ENCODE results near the gene IQCK.
"Not testable (repeated sequence)": the region's sequence is repeated elsewhere in the genome, so short reads cannot be mapped to it uniquely, and the experiment has no call there.

The IQCK gene

DNA sequence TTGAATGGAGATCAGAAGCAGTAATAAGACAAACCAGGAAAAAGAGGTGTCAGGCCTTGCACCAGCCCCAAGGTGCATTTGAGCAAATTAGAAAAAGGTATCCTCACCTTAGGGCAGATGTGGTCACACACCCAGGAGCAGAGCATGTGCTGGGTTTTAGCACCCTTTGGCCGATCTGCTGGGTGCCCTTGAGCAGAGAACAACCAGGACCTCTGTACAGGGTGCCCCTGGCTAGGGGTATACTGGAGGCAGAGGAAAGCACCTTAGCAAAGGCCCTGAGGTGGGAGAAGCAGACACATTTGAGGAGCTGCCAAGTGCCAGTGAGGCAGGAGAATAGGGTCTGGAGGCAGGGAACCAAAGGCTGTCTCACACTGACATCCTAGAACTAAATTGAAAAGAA, 67.0 kb downstream of the IQCK start:
- in situ Hi-C loops (cut with MboI; ENCODE audit: low sequenced_read_pairs) = no loop called here

DNA sequence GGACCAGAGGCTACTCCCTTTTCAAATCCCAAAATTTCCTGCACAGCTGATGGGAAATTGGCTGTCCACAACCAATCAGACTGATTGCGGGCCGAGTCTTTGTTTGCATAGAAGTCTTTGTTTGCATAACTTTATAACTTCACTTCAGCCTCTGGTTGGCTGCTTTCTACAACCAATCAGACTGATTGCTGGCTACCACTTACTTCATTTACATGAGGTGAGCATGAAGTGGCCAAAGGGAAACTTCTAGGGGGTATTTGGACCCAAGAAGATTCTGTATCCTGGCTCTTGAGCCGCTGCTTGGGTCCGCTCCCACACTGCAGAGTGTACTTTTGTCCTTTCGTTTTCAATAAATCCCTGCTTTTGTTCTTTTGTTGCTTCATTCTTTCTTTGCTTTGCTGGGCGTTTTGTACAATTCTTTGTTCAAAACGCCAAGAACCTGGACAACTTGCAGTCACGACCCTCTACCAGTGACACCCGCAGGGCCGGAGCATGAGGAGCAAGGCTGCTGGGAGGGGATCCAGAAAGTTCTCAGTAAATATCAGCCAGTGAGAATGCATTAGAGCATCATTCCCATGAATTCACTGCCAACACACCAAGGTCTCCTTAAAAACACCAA, 67.5 kb downstream of the IQCK start:
- in situ Hi-C loops (cut with MboI; ENCODE audit: low sequenced_read_pairs) = no loop called here

DNA sequence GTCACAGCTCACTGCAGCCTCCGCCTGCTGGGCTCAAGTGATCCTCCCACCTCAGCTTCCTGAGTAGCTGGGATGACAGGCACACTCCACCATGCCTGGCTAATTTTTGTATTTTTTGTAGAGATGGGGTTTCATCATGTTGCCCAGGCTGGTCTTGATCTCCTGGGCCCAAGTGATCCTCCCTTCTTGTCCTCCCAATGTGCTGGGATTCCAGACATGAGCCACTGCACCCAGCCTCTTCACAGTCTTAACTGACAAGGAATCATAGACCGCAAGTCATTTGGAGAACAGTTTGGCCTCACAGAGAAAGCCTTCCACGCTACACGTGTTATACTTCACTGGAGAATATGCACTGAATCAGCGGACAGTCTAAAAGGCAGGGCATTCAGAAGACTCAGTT, 83.3 kb downstream of the IQCK start:
- in situ Hi-C loops (cut with MboI; ENCODE audit: low sequenced_read_pairs) = not testable (repeated sequence)

DNA sequence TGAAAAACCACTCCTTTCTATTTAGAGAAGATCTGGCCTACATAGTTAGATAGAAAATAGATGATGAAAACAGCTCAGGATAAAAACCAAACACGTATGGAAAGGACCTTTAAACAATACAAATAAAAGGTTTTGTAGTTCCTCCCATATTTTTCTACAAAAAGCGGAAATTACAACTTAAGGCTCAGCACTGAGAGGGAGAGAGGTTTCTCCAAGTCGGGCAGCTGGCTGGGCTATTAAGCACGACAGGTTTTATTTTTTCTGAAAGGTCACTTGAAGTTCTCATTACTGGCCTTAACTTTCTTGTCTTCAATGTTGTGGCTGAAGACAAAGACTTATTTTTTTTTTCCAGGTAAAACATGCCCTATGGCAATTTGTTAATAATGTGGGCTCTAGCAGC, 83.8 kb downstream of the IQCK start:
- in situ Hi-C loops (cut with MboI; ENCODE audit: low sequenced_read_pairs) = not testable (repeated sequence)

DNA sequence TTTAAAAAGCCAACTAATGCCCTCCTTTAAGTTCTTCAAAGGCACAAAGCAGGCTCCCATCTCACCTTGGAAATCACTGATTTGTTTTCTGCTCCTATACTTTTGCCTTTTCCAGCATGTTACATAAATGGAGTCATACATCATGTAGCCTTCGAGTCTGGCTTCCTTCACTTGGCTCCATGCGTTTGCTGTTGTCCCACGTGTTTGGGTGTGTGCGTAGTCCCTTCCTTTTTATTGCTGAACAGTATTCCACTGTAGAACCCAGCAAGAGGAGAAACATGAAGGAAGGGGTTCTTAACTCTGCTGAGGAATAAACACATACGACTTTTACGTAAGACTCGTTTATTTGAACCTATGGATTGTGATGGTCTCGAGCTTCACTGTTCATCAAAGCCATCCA, 84.5 kb downstream of the IQCK start:
- in situ Hi-C loops (cut with MboI; ENCODE audit: low sequenced_read_pairs) = no loop called here

DNA sequence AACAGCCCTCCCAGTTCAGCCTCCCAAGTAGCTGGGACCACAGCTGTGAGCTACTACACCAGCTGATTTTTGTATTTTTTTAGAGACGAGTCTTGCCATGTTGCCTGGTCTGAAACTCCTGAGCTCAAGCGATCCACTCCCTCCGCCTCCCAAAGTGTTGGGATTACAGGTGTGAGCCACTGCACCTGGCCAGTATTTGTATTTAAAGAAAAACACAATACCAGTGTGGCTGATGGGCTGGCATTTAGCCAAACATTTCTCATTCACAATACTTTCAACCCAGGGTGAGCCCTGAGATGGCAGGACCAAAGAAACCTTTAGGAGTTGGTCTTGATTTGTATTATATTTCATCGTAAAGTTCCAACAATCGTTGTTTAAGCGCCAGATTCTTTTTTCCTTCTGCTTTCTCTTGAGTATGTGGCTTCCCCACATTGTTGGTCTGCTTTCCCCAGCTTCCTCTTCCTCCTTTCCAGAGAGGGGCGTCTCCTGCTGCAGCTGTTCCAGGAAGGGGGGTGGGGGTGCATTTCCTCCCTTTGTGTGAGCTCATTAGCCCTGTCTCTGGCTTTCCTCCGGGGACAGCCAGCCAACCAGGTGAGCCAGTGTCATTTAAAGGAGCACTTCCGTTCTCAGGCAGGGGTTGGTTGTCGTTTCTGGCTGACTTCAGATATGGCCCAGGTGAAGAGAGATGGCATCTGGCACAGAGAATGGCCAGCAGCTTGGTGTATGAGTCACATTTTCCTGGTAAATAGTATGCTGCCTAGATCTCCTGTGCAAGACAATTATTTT, 86.7 kb downstream of the IQCK start:
- in situ Hi-C loops (cut with MboI; ENCODE audit: low sequenced_read_pairs) = no loop called here

DNA sequence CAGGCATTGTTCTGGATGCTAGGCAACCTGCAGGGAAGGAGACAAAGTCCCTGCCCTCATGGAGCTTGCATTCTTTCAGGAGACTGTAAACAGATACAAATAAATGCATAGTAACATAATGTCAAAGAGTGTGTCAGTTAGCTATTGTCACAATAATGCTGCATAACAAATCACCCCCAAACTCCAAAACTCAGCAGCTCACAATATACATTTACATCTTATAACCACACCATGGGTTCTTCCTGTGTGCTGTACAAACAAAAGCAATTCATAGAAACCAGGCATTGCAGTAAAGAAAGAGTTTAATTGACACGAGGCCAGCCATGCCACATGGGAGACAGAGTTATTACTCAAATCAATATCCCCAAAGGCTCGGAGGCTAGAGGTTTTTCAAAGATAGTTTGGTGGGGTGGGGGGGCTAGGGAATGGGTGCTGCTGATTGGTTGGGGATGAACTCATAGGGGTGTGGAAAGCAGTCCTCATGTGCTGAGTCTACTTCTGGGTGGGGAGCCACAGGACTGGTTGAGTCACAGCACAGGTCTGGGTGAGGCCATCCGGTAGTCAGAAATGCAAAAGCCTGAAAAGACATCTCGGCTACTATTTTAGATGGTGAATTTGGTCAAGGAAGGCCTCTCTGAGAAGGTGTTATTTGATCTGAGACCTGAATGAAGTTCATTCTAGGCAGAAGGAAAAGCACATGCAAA, 87.5 kb downstream of the IQCK start:
- in situ Hi-C loops (cut with MboI; ENCODE audit: low sequenced_read_pairs) = no loop called here

DNA sequence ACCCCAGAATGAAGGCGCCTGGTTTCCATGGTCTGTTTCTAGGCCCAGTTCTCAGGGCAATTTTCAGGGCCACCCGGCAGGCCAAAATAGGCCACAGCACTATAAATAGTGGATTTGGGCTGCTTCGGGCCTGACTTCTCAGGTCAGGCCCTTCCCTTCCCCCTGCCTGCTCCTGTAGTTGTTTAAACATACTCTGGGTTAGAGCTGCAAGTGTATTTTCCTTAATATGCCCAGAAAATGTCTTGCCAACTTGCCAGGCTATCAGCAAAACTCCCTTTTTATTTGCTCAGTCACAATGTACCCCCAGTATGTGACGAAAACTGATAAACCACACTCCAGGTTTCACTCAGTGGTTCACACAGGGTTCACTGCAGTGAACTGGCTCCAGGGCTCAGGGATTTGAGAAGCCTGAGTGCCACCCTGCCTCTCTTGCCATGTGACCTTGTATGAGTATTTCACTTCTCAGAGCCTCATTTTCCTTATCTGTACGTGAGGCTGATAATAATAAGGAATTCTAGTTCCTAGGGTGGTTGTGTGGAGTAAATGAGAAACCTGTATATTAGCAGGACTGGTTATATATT, 90.1 kb downstream of the IQCK start:
- in situ Hi-C loops (cut with MboI; ENCODE audit: low sequenced_read_pairs) = no loop called here

DNA sequence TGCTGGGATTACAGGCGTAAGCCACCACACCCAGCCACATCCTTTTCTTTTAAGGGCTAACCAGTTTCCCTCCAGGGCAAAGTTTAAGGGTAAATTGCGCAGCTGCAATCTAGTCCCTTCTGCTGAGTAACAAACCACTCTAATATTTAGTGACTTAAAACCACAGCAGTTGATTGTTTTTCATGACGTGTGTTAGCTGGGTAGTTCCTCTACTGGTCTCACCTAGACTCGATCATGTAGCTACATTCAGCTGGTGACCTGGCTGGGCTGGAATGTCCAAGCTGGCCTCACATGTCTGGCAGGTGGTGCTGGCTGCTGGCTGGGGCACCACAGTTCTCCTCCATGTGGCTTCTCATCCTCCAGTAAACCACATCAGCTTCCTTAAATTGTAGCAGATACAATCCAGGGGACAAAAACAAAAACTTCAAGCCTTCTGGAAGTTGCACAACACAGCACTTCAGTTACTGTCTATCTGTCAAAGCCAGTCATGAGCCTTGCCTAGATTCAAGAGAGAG, 91.1 kb downstream of the IQCK start:
- in situ Hi-C loops (cut with MboI; ENCODE audit: low sequenced_read_pairs) = no loop called here

DNA sequence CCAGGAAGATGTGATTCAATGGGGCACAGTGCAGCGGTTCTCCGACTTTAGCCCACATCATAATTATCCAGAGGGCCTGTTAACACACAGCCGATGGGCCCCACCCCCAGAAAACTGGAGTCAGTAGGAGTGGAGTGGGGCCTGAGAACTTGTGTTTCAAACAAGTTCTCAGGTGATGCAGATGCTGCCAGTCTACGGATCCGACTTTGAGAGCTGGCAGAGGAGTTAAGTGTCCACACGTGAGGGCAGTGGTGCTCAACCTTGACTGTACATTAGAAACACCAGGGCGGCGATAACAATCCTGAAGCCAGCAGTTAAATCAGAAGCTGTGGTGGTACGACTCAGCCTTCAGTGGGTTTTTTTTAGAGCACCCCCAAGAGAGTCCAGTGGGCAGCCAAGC, 91.6 kb downstream of the IQCK start:
- in situ Hi-C loops (cut with MboI; ENCODE audit: low sequenced_read_pairs) = no loop called here

DNA sequence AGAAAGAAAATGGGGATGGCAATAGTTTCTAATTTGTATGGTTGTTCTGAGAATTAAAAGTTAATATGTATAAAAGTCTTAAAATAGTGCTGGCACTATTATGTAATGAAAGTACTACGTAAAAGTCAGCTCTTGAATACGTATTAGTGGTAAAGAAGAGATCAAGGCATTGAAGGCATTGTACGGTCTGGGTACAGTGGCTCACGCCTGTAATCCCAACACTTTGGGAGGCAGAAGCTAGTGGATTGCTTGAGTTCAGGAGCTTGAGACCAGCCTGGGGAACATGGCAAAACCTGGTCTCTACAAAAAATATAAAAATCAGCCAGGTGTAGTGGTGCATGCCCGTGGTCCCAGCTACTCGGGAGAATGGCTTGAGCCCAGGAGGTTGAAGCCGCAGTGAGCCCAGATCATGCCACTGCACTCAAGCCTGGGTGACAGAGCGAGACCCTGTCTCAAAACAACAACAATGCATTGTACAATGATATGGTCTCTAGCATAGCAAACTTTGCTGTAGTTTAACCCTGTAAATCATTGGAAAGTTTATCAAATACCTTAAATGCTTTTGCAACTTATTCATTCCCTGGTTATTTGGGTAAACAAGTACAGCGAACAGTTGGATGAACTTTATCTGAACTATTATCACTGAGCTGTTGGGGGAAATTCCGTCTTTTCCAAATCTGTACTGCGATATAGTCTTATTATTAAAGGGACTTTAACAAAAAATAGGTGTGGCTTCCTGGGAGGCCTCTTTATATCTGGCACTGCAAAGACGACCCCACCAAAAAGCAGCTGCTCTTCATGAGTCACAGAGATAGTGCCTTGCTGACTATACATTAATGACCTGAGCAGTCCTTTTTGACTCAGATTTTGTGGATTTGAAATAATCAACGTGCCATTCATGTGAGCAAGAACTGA, 93.0 kb downstream of the IQCK start:
- in situ Hi-C loops (cut with MboI; ENCODE audit: low sequenced_read_pairs) = no loop called here

DNA sequence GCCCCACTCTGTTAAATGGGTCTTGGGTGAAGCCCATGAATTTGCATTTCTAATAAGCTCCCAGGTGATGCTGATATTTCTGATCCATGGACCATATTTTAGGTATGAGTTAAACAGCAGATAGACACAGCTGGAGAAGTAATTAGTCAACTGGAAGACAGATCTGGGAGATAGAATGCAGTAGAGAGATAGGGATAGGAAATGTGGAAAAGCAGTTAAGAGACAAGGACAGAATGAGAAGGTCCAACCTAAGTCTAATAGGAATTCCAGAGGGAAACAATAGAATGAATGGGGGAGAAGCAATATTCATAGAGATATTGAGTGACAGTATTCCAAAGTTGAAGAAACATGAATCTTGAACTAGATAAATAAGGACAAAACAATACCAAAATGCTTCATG, 94.9 kb downstream of the IQCK start:
- in situ Hi-C loops (cut with MboI; ENCODE audit: low sequenced_read_pairs) = no loop called here

DNA sequence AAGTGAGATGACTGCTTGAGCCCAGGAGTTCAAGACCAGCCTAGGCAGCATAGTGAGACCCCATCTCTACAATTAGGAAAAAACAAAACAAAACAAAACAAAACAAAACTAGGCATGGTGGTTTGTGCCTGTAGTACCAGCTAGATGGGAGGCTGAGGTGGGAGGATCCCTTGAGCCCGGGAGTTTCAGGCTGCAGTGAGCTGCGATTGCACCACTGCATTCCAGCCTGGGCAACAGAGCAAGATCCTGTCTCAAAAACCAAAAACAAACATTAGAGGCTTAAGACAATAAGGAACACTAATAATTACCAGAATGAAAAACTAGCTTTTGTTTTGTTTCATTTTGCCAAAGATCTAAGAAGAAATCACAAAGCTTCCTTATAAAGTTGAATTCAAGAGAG, 97.3 kb downstream of the IQCK start:
- in situ Hi-C loops (cut with MboI; ENCODE audit: low sequenced_read_pairs) = no loop called here

DNA sequence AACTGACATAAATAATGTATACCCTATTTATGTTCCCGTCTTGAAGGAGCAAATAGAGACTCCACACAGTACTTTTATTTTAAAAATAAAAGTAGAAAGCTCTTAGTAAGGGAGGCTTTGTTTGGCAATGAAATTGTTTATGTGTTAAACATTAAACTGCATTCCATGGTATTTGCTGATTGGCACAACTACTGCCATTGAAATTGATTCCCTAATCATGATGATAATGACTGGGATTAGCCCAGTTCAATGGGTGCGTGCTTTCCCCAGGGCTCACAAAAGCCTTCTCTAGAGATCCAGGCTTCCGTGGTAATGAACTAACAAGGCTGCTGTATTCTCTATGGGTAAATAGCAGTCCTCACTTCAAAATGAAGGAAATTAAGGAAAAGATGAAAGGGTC, 99.1 kb downstream of the IQCK start:
- in situ Hi-C loops (cut with MboI; ENCODE audit: low sequenced_read_pairs) = no loop called here

DNA sequence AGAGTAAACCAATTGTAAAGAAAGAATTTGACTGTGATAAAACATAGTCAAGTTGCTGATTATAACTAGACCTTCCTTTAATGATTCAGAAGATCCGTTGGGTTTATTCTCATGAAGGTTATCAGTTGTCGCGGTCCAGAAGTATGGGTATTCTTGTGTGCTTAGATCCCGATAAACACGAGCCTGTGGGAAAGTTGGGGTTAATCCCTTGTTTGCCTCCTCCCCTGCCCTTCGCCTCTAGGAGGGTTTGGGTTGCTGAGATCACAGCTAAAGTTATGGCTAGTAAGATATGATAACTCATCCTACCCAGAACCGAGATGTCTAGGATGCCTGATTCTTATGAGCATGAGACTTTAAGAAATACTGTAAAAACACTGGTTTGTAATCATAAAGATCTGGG, 99.8 kb downstream of the IQCK start:
- in situ Hi-C loops (cut with MboI; ENCODE audit: low sequenced_read_pairs) = no loop called here

DNA sequence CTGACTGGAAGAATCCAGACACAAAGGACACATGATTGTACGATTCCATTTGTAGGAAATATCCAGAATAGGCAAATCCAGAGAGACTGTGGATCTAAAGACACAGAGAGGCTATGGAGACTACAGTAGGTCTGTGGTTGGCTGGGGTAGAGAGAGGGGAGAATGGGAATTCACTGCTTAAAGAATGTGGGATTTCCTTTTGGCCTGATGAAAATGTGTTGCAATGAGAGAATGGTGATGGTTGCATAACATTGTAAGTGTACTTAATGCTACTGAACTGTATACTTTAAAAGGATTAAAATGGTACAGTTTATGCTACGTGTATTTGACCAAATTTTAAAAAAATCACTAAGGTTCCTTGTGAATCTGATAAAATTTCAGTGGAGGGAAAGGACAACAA, 104.5 kb downstream of the IQCK start:
- in situ Hi-C loops (cut with MboI; ENCODE audit: low sequenced_read_pairs) = no loop called here

DNA sequence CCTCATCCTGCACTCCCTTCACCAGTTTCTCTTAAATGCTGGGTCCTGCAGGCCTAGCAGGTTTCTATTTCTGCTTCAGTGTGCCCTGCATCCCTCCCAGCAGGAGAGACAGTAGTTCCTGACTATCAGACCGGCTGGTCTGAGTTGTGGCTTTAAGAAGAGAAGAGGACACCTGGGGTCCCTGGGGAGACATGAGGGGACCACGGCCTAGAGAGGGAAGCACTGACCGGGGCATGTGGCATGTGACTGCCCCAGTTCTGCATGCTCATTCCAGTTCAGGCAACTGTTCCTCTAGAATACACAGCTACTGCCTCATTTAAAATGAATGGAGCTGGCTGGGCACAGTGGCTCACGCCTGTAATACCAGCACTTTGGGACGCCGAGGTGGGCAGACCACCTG, 105.3 kb downstream of the IQCK start:
- in situ Hi-C loops (cut with MboI; ENCODE audit: low sequenced_read_pairs) = no loop called here

DNA sequence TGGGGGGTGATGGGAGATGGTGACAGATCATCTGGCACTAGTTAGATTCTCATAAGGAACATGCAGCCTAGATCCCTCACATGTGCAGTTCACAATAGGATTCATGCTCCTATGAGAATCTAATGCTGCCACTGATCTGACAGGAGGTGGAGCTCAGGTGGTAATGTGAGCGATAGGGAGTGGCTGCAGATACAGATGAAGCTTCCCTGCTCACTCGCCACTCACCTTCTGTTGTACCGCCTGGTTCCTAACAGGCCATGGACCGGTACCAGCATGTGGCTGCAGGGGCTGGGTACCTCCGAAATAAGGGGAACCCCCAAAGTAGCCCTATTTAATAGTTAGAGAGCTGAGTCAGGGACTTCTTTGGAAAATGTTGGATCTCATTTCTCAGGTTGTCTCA, 106.1 kb downstream of the IQCK start:
- in situ Hi-C loops (cut with MboI; ENCODE audit: low sequenced_read_pairs) = no loop called here

DNA sequence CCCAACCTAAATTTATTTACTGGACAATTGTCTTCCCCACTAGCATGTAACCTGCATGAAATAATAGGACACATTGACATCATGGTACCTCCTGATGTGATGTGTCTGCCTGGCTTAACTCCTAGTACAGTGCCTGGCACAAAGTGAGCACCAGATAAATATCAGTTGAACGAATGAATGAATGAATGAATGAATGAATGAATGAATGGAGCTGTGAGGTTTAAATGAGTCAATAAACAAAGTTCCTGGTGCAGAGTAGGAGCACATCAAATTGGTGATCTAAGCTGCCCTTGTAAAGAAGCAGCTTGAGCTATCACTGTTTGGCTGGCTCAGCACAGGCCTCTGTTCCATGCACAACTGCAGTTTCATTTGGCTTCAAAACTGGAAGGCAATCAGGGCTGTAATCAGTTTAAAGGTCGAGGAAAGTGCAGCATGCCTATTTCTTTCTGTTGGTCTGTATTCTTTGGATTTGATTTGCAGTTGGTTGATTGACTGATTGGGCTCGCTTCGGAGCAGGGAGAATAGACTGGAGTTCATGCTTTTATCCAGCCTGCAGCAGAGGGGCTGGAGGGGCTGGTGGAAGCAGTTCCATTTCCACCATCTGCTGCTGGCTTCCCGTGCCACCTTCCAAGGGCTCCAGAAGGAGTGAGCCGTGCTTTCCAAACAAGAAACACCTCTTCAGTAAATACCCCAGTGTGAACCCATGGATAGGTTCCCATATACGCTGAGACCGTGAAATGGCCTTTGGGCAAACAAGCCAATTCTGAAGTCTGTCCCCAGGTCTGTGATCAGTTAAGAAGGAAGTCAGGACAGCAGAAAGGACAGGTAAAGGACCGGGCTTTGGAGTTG, 112.0 kb downstream of the IQCK start:
- in situ Hi-C loops (cut with MboI; ENCODE audit: low sequenced_read_pairs) = no loop called here
